Neuronal stem cell (in vitro differentiated cells): Measurements from ENCODE around the gene ADAMTS17.

Experiments
- DNase-seq: peaks from one replicate; pipeline ENCODE4 v3.0.0-alpha.2; 2013; ENCODE audit warnings: low spot score
- H2AFZ ChIP-seq: one replicate; pipeline ENCODE4 v1.6.1; 2013; ENCODE audit warnings: mild to moderate bottlenecking, low read length, inconsistent platforms
- H2AK5ac ChIP-seq: 2 replicates; pipeline ENCODE4 v1.6.1; 2013; ENCODE audit warnings: low read depth, mild to moderate bottlenecking, inconsistent platforms, low read length, moderate library complexity, mixed read lengths
- H2BK120ac ChIP-seq: 2 replicates; pipeline ENCODE4 v1.6.1; 2013; ENCODE audit warnings: low read depth, mild to moderate bottlenecking, inconsistent platforms, low read length, moderate library complexity, mixed read lengths
- H2BK12ac ChIP-seq: one replicate; pipeline ENCODE4 v1.6.1; 2013; ENCODE audit warnings: low read length, inconsistent platforms
- H2BK15ac ChIP-seq: 2 replicates; pipeline ENCODE4 v1.6.1; 2013; ENCODE audit warnings: mild to moderate bottlenecking, low read length, inconsistent platforms, mixed read lengths
- H2BK5ac ChIP-seq: one replicate; pipeline ENCODE4 v1.6.1; 2013; ENCODE audit warnings: inconsistent platforms, mild to moderate bottlenecking, low read length, moderate library complexity
- H3K14ac ChIP-seq: one replicate; pipeline ENCODE4 v1.6.1; 2013; ENCODE audit warnings: low read length, inconsistent platforms
- H3K18ac ChIP-seq: 2 replicates; pipeline ENCODE4 v1.6.1; 2013; ENCODE audit warnings: low read length, inconsistent platforms
- H3K23ac ChIP-seq: 2 replicates; pipeline ENCODE4 v1.6.1; 2013; ENCODE audit warnings: low read depth, mild to moderate bottlenecking, mixed read lengths, low read length, inconsistent platforms; ENCODE audit not compliant: poor library complexity
- H3K27ac ChIP-seq: replicated peaks from 3 replicates; pipeline ENCODE4 v1.5.1; 2013; ENCODE audit warnings: low read length, inconsistent platforms
- H3K27me3 ChIP-seq, 3 experiments: 2 replicates each; pipeline ENCODE4 v1.6.1; 2013; ENCODE audit warnings: low read length in 3 of 3, mild to moderate bottlenecking in 2 of 3, inconsistent platforms in 1 of 3, low read depth in 1 of 3, mixed read lengths in 1 of 3, moderate library complexity in 1 of 3; ENCODE audit not compliant: control insufficient read depth in 3 of 3, insufficient read depth in 3 of 3
- H3K36me3 ChIP-seq, 2 donors: replicated peaks in 1 of 2; 2 replicates each; pipeline ENCODE4 v1.6.1; 2013; ENCODE audit warnings: low read length in 2 of 2; ENCODE audit not compliant: control insufficient read depth in 2 of 2, insufficient read depth in 2 of 2
- H3K4ac ChIP-seq: 2 replicates; pipeline ENCODE4 v1.6.1; 2013; ENCODE audit warnings: inconsistent platforms, mild to moderate bottlenecking, low read length, moderate library complexity
- H3K4me1 ChIP-seq, 2 donors: 1 replicate in 1 of 2; 2 replicates in 1 of 2; pipeline ENCODE4 v1.6.1; 2013; ENCODE audit warnings: low read length in 2 of 2, low read depth in 1 of 2; ENCODE audit not compliant: control insufficient read depth in 2 of 2, insufficient read depth in 1 of 2
- H3K4me2 ChIP-seq: one replicate; pipeline ENCODE4 v1.6.1; 2013; ENCODE audit warnings: mild to moderate bottlenecking, low read length, inconsistent platforms; ENCODE audit not compliant: insufficient read depth, poor library complexity, severe bottlenecking
- H3K4me3 ChIP-seq, 2 donors: 2 replicates each; pipeline ENCODE4 v1.5.1; 2013; ENCODE audit warnings: low read length in 2 of 2, mild to moderate bottlenecking in 2 of 2, inconsistent platforms in 1 of 2, moderate library complexity in 1 of 2
- H3K79me1 ChIP-seq: one replicate; pipeline ENCODE4 v1.6.1; 2013; ENCODE audit warnings: low read depth, mild to moderate bottlenecking, inconsistent platforms, low read length, moderate library complexity
- H3K9ac ChIP-seq: one replicate; pipeline ENCODE4 v1.6.1; 2013; ENCODE audit warnings: mild to moderate bottlenecking, low read depth, low read length, inconsistent platforms; ENCODE audit not compliant: poor library complexity
- H3K9me3 ChIP-seq, 2 donors: replicated peaks in 1 of 2; 2 replicates each; pipeline versions ENCODE3 to v1.6.1; 2013; ENCODE audit warnings: low read length in 2 of 2, mild to moderate bottlenecking in 2 of 2, inconsistent platforms in 1 of 2, low read depth in 1 of 2, mixed read lengths in 1 of 2, moderate library complexity in 1 of 2; ENCODE audit not compliant: control insufficient read depth in 2 of 2, insufficient read depth in 1 of 2
- H4K8ac ChIP-seq: one replicate; pipeline ENCODE4 v1.6.1; 2013; ENCODE audit warnings: low read depth, mild to moderate bottlenecking, inconsistent platforms, low read length, moderate library complexity
- H4K91ac ChIP-seq: one replicate; pipeline ENCODE4 v1.6.1; 2013; ENCODE audit warnings: low read length, low read depth, mild to moderate bottlenecking, inconsistent platforms; ENCODE audit not compliant: poor library complexity
- WGBS, 2 donors: extraction: QIAGEN DNeasy Blood & Tissue Kit; methylation state at CpG; one replicate each; pipeline ENCODE4 v1.1.7; 2013; ENCODE audit warnings: missing lambda C conversion rate in 2 of 2, mixed read lengths in 1 of 2; ENCODE audit not compliant: insufficient read length in 2 of 2, insufficient replicate concordance in 1 of 2; ENCODE audit errors: extremely low coverage in 2 of 2; 5-methylcytosine and 5-hydroxymethylcytosine counted together

ADAMTS17 gene

DNA sequence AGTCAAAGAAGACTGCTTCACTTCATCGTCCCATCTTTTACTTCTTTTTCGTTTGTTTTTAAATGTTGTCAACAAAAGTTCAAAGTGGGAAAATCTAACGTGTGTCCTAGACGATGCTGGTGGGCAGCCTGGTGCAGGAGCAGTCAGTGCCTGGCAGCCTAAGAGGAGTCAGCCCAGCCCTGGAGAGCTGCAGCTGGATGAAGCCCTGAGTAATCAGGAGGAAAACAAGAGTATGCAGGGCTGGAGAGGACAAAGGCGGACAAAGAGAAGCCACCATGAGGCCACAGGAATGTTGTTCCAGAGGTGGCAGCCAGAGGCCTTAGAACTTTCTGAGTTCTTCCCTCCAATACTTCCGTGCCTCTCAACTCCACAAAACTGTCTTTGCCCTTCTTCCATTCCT is 5.7 kb downstream of the ADAMTS17 start:
- no peak overlapping the region for H3K4me2 ChIP-seq
- no peak overlapping the region for H2BK120ac ChIP-seq
- no peak overlapping the region for H3K4ac ChIP-seq
- no peaks in the 10 kb centered on the region for H3K79me1 ChIP-seq
- no peak overlapping the region for H4K91ac ChIP-seq
- peaks cover 0 to 5% of the 10 kb centered on the region in 2 donors for H3K4me1 ChIP-seq
- DNase-seq, result no peak
- H3K9me3 ChIP-seq, result no peaks in the 10 kb centered on the region
- no peak overlapping the region for H3K23ac ChIP-seq
- no CpG with 5 or more reads among the region's 6 CpGs for WGBS, 2 donors
- no peak overlapping the region for H4K8ac ChIP-seq
- no peak overlapping the region for H2AFZ ChIP-seq
- H2BK12ac ChIP-seq, result no peak overlapping the region
- H3K27me3 ChIP-seq, result peaks cover 8 to 34% (median 14%) of the 10 kb centered on the region in 3 experiments
- no peaks in the 10 kb centered on the region for H3K36me3 ChIP-seq
- no peak overlapping the region for H3K9ac ChIP-seq
- no peak overlapping the region for H3K14ac ChIP-seq
- H2AK5ac ChIP-seq, result no peak overlapping the region
- no peak overlapping the region for H2BK5ac ChIP-seq
- H3K4me3 ChIP-seq, result no peak overlapping the region
- no peak overlapping the region for H3K27ac ChIP-seq
- H2BK15ac ChIP-seq, result no peak overlapping the region
- no peak overlapping the region for H3K18ac ChIP-seq

DNA sequence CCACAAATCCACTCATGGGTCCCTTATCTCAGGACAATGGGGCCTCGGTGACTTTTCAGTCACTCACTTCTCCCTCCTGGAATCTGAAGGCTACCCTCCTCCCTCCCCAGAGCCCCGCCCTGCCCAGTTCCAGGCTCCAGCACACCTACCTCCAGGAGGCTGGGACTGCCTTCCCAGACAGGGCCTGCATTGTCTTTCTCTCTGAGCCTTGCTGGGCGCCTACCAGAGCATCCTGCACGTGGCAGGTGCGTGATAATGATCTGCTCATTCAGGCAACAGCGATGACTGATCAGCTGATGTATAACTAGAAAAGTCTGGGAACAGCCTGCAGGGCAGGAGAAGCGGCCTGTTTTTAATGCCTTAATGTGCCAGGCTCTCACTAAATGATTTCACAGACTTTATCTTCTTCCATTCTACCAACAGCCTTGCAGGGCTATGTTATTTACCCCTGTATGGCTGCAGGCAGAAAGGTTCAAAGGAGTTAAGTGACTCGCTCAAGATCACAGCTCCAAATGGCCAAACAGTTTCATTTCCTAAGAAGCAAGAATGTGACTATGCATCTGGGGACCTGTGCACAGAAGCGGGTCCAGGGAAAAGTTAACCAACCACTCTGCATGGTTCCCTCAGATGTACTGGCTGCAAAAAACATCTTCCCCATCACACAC is 6.3 kb downstream of the ADAMTS17 start:
- Histone ChIP-seq H3K9me3 (no peaks in the 10 kb centered on the region), H3K18ac (no peak overlapping the region), H2BK12ac (no peak overlapping the region), H2BK120ac (no peak overlapping the region), H3K4me2 (no peak overlapping the region), H3K4ac (no peak overlapping the region), H4K8ac (no peak overlapping the region), H2AK5ac (no peak overlapping the region), H2BK5ac (no peak overlapping the region), H4K91ac (no peak overlapping the region), H3K23ac (no peak overlapping the region), H3K79me1 (no peaks in the 10 kb centered on the region), H3K4me1 (peaks cover 0 to 5% of the 10 kb centered on the region in 2 donors), H2BK15ac (no peak overlapping the region), H3K4me3 (no peak overlapping the region), H3K36me3 (no peaks in the 10 kb centered on the region), H3K9ac (no peak overlapping the region), H3K27me3 (peaks cover 2 to 28% (median 9%) of the 10 kb centered on the region in 3 experiments), H3K27ac (no peak overlapping the region), H3K14ac (no peak overlapping the region), H2AFZ (no peak overlapping the region)
- no peak for DNase-seq
- no CpG with 5 or more reads among the region's 9 CpGs for WGBS, 2 donors

DNA sequence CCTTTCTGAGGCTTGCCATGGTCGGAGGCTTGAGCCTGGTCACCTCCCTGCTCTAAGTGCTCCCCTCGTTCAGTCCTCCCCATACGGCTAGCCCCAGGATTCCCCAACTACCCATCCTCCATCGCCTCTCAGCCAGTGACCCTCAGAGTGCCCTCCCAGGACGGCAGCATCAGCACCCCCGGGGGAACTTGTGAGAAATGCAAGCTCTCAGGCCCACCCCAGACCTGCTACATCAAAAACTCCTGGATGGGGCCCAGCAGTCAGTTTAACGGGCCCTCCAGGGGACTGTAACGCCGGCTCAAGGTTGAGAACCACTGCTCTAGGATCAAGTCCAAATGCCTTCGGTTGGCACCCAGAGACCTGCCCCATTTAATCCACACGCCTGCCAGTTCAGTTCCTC is 6.9 kb downstream of the ADAMTS17 start:
- H3K9ac ChIP-seq, result no peak overlapping the region
- H3K4me1 ChIP-seq, result peaks cover 0 to 5% of the 10 kb centered on the region in 2 donors
- no peak overlapping the region for H3K4me3 ChIP-seq
- H2BK15ac ChIP-seq, result no peak overlapping the region
- H3K4me2 ChIP-seq, result no peak overlapping the region
- H2AFZ ChIP-seq, result no peak overlapping the region
- H3K4ac ChIP-seq, result no peak overlapping the region
- H4K8ac ChIP-seq, result no peak overlapping the region
- H2BK12ac ChIP-seq, result no peak overlapping the region
- peaks cover 0 to 23% (median 3%) of the 10 kb centered on the region in 3 experiments for H3K27me3 ChIP-seq
- H3K23ac ChIP-seq, result no peak overlapping the region
- no peak overlapping the region for H2BK5ac ChIP-seq
- no peak for DNase-seq
- no peak overlapping the region for H2AK5ac ChIP-seq
- no peaks in the 10 kb centered on the region for H3K9me3 ChIP-seq
- no CpG with 5 or more reads among the region's 11 CpGs for WGBS, 2 donors
- H2BK120ac ChIP-seq, result no peak overlapping the region
- H3K79me1 ChIP-seq, result no peaks in the 10 kb centered on the region
- H3K27ac ChIP-seq, result no peak overlapping the region
- H3K14ac ChIP-seq, result no peak overlapping the region
- H4K91ac ChIP-seq, result no peak overlapping the region
- no peaks in the 10 kb centered on the region for H3K36me3 ChIP-seq
- no peak overlapping the region for H3K18ac ChIP-seq

DNA sequence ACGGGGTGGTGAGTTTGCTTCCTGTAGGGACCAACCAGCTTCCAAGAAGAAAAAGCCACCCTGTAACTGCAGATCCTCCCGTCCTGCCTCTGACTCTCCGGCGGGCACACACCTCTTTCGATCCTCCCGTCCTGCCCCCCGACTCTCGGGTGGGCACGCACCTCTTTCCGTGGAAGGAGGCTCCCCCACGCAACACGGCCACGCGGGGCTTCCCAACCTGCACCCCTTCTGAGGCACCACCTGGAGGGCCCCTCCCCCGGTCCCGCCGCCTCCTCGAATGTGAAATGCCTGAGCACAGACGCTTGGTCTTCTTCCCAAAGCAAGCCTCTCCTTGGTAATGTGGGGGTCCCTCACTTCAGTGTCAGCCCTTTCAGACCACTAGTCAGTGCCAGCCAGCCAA is 7.3 kb downstream of the ADAMTS17 start:
- H3K14ac ChIP-seq, result no peak overlapping the region
- no peak overlapping the region for H4K91ac ChIP-seq
- no peak overlapping the region for H2AFZ ChIP-seq
- no peak overlapping the region for H2BK15ac ChIP-seq
- H2BK12ac ChIP-seq, result no peak overlapping the region
- no peak overlapping the region for H3K23ac ChIP-seq
- H3K4me1 ChIP-seq, result peaks cover 0 to 5% of the 10 kb centered on the region in 2 donors
- H3K18ac ChIP-seq, result no peak overlapping the region
- WGBS, 2 donors, result no CpG with 5 or more reads among the region's 19 CpGs
- H3K4me2 ChIP-seq, result no peak overlapping the region
- H3K9me3 ChIP-seq, result no peaks in the 10 kb centered on the region
- H2BK5ac ChIP-seq, result no peak overlapping the region
- no peak overlapping the region for H3K9ac ChIP-seq
- H3K4me3 ChIP-seq, result no peak overlapping the region
- no peak for DNase-seq
- peaks cover 0 to 19% (median 0%) of the 10 kb centered on the region in 3 experiments for H3K27me3 ChIP-seq
- H4K8ac ChIP-seq, result no peak overlapping the region
- no peaks in the 10 kb centered on the region for H3K79me1 ChIP-seq
- H3K27ac ChIP-seq, result no peak overlapping the region
- H2BK120ac ChIP-seq, result no peak overlapping the region
- no peak overlapping the region for H2AK5ac ChIP-seq
- H3K4ac ChIP-seq, result no peak overlapping the region
- no peaks in the 10 kb centered on the region for H3K36me3 ChIP-seq
